GM12878 (cell line): ENCODE measurements around the gene CARMIL3. TPM values are rescaled to one million over a fixed set of nuclear protein-coding genes. Genes with fewer than 3 reads are reported as not detected.

Experiments used
- ATAC-seq: fragments of 200-7000 bp; cut with Tn5 transposase; 3 replicates; pipeline ENCODE4 v1.9.1; 2020; ENCODE audit warnings: mild to moderate bottlenecking, moderate library complexity
- BruUV-seq: library from RNA; stranded (reverse); fragments of 400-500 nt; replicated peaks from 2 replicates; lab custom pipeline; 2021; lab: Mats Ljungman, UMichigan
- CTCF ChIA-PET: fragments of 300-600 bp; sonication (Branson Sonifier 250); formaldehyde crosslinking; extraction: SDS; loops from one replicate; lab custom pipeline; 2021; ENCODE audit warnings: inconsistent platforms; lab: Yijun Ruan, JAX
- POLR2A ChIA-PET: fragments of 350-600 bp; formaldehyde crosslinking; extraction: SDS; loops from one replicate; lab custom pipeline; 2021; ENCODE audit warnings: inconsistent platforms; lab: Charles Lee
- RAD21 ChIA-PET: fragments of 300-600 bp; sonication (Branson Sonifier 250); formaldehyde crosslinking; loops from one replicate; lab custom pipeline; 2023; ENCODE audit warnings: antibody characterized with exemption; ENCODE audit not compliant: unreplicated experiment; lab: Charles Lee
- SMC1A ChIA-PET: fragments of 300-600 bp; sonication (Branson Sonifier 250); formaldehyde crosslinking; loops from one replicate; lab custom pipeline; 2023; ENCODE audit not compliant: unreplicated experiment, uncharacterized antibody; lab: Charles Lee
- DNase-seq: peaks from one replicate; pipeline ENCODE4 v3.0.0-alpha.2; 2011; ENCODE audit warnings: low read depth, low spot score
- FAIRE-seq: peaks from 3 replicates; lab custom pipeline; 2011; peaks lifted over from hg19 to GRCh38; lab: Jason Lieb, UNC
- H2AFZ ChIP-seq: 2 replicates; pipeline ENCODE4 v1.6.0; 2011; ENCODE audit warnings: low read depth, low read length, control low read depth; ENCODE audit not compliant: control insufficient read depth
- H3K27ac ChIP-seq: 2 replicates; pipeline ENCODE4 v1.5.1; 2011; ENCODE audit warnings: control low read depth; ENCODE audit not compliant: control insufficient read depth, insufficient read depth
- H3K27me3 ChIP-seq, 2 experiments: replicated peaks in 1 of 2; 2 replicates each; pipeline versions ENCODE4 v1.6.0 to v1.6.1; 2011; ENCODE audit warnings: low read length in 1 of 2; ENCODE audit not compliant: control insufficient read depth in 2 of 2, insufficient read depth in 2 of 2
- H3K36me3 ChIP-seq, 2 experiments: 2 replicates each; pipeline ENCODE4 v1.5.1; 2011; ENCODE audit warnings: low read length in 1 of 2; ENCODE audit not compliant: control insufficient read depth in 2 of 2, insufficient read depth in 2 of 2
- H3K4me1 ChIP-seq: 2 replicates; pipeline ENCODE4 v1.6.1; 2011; ENCODE audit warnings: mild to moderate bottlenecking, low read length, moderate library complexity, mixed read lengths; ENCODE audit not compliant: control insufficient read depth, insufficient read depth
- H3K4me2 ChIP-seq: 2 replicates; pipeline ENCODE4 v1.6.0; 2011; ENCODE audit warnings: control low read depth; ENCODE audit not compliant: control insufficient read depth, insufficient read depth
- H3K4me3 ChIP-seq: fragments of 200-600 bp; sonication (generic); 2 replicates; pipeline ENCODE4 v1.5.1; 2016
- H3K79me2 ChIP-seq: 2 replicates; pipeline ENCODE4 v1.6.0; 2011; ENCODE audit warnings: low read length; ENCODE audit not compliant: control insufficient read depth, insufficient read depth
- H3K9ac ChIP-seq: 2 replicates; pipeline ENCODE4 v1.8.0; 2011; ENCODE audit warnings: low read length, control low read depth, mixed read lengths; ENCODE audit not compliant: control insufficient read depth, insufficient read depth
- H3K9me3 ChIP-seq: replicated peaks from 3 replicates; pipeline ENCODE4 v1.5.1; 2011; ENCODE audit warnings: mild to moderate bottlenecking, low read length; ENCODE audit not compliant: control insufficient read depth, insufficient read depth
- H4K20me1 ChIP-seq: 2 replicates; pipeline ENCODE4 v1.6.0; 2011; ENCODE audit not compliant: control insufficient read depth, insufficient read depth
- CBFB ChIP-seq: IDR thresholded peaks from 2 replicates; pipeline ENCODE4 v1.6.1; 2016; ENCODE audit warnings: antibody characterized with exemption, low read depth
- DPF2 ChIP-seq: fragments of 450-650 bp; IDR thresholded peaks from 2 replicates; pipeline ENCODE4 v1.6.1; 2017; ENCODE audit warnings: mild to moderate bottlenecking
- FOS ChIP-seq: IDR thresholded peaks from 3 replicates; pipeline ENCODE4 v1.6.1; 2011; ENCODE audit warnings: borderline replicate concordance; ENCODE audit not compliant: insufficient read length; ENCODE audit errors: extremely low read depth
- FOXK2 ChIP-seq: fragments of 450-650 bp; IDR thresholded peaks from 2 replicates; pipeline ENCODE4 v1.6.1; 2017; ENCODE audit warnings: mild to moderate bottlenecking, moderate library complexity
- IRF5 ChIP-seq: fragments of 450-650 bp; IDR thresholded peaks from 2 replicates; pipeline ENCODE4 v1.6.1; 2017; ENCODE audit warnings: borderline replicate concordance
- LARP7 ChIP-seq: fragments of 450-650 bp; IDR thresholded peaks from 2 replicates; pipeline ENCODE4 v1.6.1; 2017; ENCODE audit warnings: mild to moderate bottlenecking
- NFXL1 ChIP-seq: fragments of 450-650 bp; IDR thresholded peaks from 2 replicates; pipeline ENCODE4 v1.6.1; 2017; ENCODE audit warnings: antibody characterized with exemption, mild to moderate bottlenecking, borderline replicate concordance
- PML ChIP-seq: IDR thresholded peaks from 2 replicates; pipeline ENCODE4 v1.6.1; 2012; ENCODE audit warnings: low read length, inconsistent platforms
- RAD21 ChIP-seq: IDR thresholded peaks from 2 replicates; pipeline ENCODE4 v1.6.1; 2011; ENCODE audit warnings: mild to moderate bottlenecking, low read depth, low read length, moderate library complexity; ENCODE audit not compliant: insufficient read depth
- RBBP5 ChIP-seq: fragments of 200-600 bp; sonication (generic); conservative IDR thresholded peaks from 2 replicates; pipeline ENCODE4 v1.6.1; 2016
- RUNX3 ChIP-seq: IDR thresholded peaks from 2 replicates; pipeline ENCODE4 v1.6.1; 2012; ENCODE audit warnings: low read length, inconsistent platforms
- SREBF2 ChIP-seq: IDR thresholded peaks from 2 replicates; pipeline ENCODE4 v1.6.1; 2012; ENCODE audit warnings: mild to moderate bottlenecking, low read length
- STAT3 ChIP-seq: IDR thresholded peaks from 2 replicates; pipeline ENCODE4 v1.6.1; 2011; ENCODE audit warnings: low read depth, low read length, improper control_type of control experiment
- YBX1 ChIP-seq: fragments of 450-650 bp; IDR thresholded peaks from 2 replicates; pipeline ENCODE4 v1.6.1; 2016; ENCODE audit warnings: antibody characterized with exemption
- ZNF592 ChIP-seq: fragments of 450-650 bp; IDR thresholded peaks from 2 replicates; pipeline ENCODE4 v1.6.1; 2017; ENCODE audit warnings: mild to moderate bottlenecking, moderate library complexity
- WGBS: methylation state at CpG from one replicate; pipeline ENCODE4 v1.1.6; 2016; ENCODE audit warnings: low lambda C conversion rate; ENCODE audit not compliant: insufficient replicate concordance, insufficient coverage; ENCODE audit errors: missing lambda C conversion rate; 5-methylcytosine and 5-hydroxymethylcytosine counted together
- in situ Hi-C: fragments of 300-500 bp; cut with MboI; formaldehyde crosslinking; loops from 9 replicates; pipeline ENCODE4 v1.14.3; 2018; ENCODE audit warnings: mixed read lengths
- intact Hi-C: fragments of 100-400 bp; cut with micrococcal nuclease; formaldehyde crosslinking; loops from one replicate; pipeline ENCODE4 v1.14.2; 2022; ENCODE audit not compliant: unreplicated experiment
- polyA plus RNA-seq, 11 experiments: library from polyadenylated mRNA; depleted of rRNA in 4 of 11; unstranded in 6 of 11; stranded (reverse) in 5 of 11; fragments of >200 nt; fragmentation: Nextera tagmentation in 4 of 11; fragmentation: Illumina TruSeq in 1 of 11; extraction: Ambion mirVana in 4 of 11; extraction: Trizol in 1 of 11; gene quantifications; 1 replicate in 1 of 11; 2 replicates in 10 of 11; pipeline versions ENCODE4 v1.2.1 to v1.2.3, GENCODE V29; 2011 to 2016; ENCODE audit warnings: inconsistent platforms in 2 of 11, missing spikeins in 2 of 11, low read depth in 1 of 11
- total RNA-seq, 4 experiments: library from RNA; depleted of rRNA in 3 of 4; stranded (reverse); fragments of >200 nt in 3 of 4; fragmentation: Illumina TruSeq in 1 of 4; extraction: Trizol in 1 of 4; gene quantifications; 2 replicates each; pipeline versions ENCODE4 v1.2.1 to v1.2.3, GENCODE V29; 2013 to 2021

Gene CARMIL3
- total and polyA plus RNA-seq, 10 of the 15 experiments (the other 5 are each of a cell fraction or from before 2014, with no cell fraction given): 0.09 to 0.32 (median 0.25) TPM; not detected in 3

GRCh38 chr14:24056800-24057184 lies 5.0 kb downstream of the CARMIL3 start:
- WGBS: 14% methylated on average over 8 of the region's 8 CpGs
- H2AFZ ChIP-seq: no peak overlapping the region
- H3K4me3 ChIP-seq: no peak overlapping the region
- H3K4me1 ChIP-seq: peaks cover 9% of the 10 kb centered on the region
- intact Hi-C loops (no loop called here), in situ Hi-C loops (loop anchor here (5.0 kb wide), 1 partner anchor 36 kb away; the partner anchor contains the start of gene PCK2)
- no peak for ATAC-seq
- FAIRE-seq: no peak
- ChIA-PET POLR2A (interaction anchor here (0.9 to 2.6 kb wide), 2 partner anchors 33 to 38 kb away, joined by 3 to 18 read pairs; partner anchors contain the start of gene PCK2), SMC1A (interaction anchor here (1.2 to 4.3 kb wide), 5 partner anchors 35 to 104 kb away, joined by 3 to 122 read pairs (median 21); partner anchors contain the start of genes DCAF11, IRF9, NRL and PCK2), RAD21 (interaction anchor here (2.0 to 7.2 kb wide), 4 partner anchors 24 to 58 kb away, joined by 12 to 140 read pairs (median 80); partner anchors contain the start of genes DCAF11, NRL and PCK2), CTCF (interaction anchor here (0.7 to 6.3 kb wide), 16 partner anchors 10 to 254 kb away, joined by 3 to 197 read pairs (median 5); partner anchors contain the start of genes DCAF11, IRF9, NRL and PCK2)
- H3K27me3 ChIP-seq: peaks cover 0 to 3% of the 10 kb centered on the region in 2 experiments; a peak in 1 of 4 replicates
- no peaks in the 10 kb centered on the region for H3K9me3 ChIP-seq
- H3K36me3 ChIP-seq: no peaks in the 10 kb centered on the region
- TF ChIP-seq CBFB (no peak), YBX1 (no peak), RBBP5 (no peak), LARP7 (no peak), RAD21 (no peak), FOXK2 (no peak), NFXL1 (no peak), ZNF592 (no peak), RUNX3 (no peak), PML (no peak), SREBF2 (no peak), FOS (no peak), STAT3 (no peak), DPF2 (no peak), IRF5 (no peak)
- no peak overlapping the region for H3K4me2 ChIP-seq
- no peak overlapping the region for H3K27ac ChIP-seq
- no TSS peak for BruUV-seq
- H3K79me2 ChIP-seq: no peaks in the 10 kb centered on the region
- no peak overlapping the region for H3K9ac ChIP-seq
- no peak for DNase-seq
- H4K20me1 ChIP-seq: no peaks in the 10 kb centered on the region
